ENCODE data around the gene BIN2.
"Not testable (repeated sequence)": the region's sequence is repeated elsewhere in the genome, so short reads cannot be mapped to it uniquely, and the experiment has no call there.

The BIN2 gene

DNA sequence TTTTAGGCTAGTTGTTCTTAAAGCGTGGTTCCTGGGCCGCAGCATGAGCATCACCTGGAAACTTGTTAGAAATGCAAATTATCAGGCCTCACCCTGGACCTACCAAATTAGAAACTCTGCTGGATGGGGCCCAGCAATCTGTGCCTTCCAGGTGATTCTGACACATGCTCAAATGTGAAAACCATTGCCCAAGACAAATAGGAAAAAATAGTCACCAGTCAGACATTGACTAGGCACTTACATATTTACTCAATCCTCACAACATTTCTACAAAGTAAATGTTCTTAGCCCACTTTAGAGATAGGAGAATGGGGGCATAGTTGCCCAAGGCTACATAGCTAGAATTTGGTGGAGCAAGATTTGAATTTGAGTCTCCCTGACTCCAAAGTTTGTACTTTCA lies 19.2 kb upstream of the BIN2 start:
- no peak for DNase-seq

DNA sequence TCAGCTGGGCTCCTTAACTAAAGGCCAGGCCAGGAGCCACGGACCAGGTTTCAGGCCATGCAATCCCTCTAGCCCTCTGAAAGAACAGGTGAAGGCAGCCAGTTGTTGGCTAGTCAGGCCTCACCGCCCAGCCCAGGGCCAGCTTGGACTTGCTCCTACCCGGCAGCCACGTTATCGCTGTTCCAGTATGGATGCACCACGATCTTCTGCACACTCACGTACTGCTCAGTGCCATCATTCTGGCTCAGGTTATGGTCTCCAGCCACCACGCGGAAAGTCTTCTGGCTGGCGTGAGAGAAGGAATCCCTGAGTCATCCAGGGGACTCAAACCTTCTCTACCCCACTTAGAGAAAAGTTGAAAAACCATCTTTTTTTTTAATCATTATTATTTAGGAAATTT lies 18.4 kb upstream of the BIN2 start:
- DNase-seq, result no peak

DNA sequence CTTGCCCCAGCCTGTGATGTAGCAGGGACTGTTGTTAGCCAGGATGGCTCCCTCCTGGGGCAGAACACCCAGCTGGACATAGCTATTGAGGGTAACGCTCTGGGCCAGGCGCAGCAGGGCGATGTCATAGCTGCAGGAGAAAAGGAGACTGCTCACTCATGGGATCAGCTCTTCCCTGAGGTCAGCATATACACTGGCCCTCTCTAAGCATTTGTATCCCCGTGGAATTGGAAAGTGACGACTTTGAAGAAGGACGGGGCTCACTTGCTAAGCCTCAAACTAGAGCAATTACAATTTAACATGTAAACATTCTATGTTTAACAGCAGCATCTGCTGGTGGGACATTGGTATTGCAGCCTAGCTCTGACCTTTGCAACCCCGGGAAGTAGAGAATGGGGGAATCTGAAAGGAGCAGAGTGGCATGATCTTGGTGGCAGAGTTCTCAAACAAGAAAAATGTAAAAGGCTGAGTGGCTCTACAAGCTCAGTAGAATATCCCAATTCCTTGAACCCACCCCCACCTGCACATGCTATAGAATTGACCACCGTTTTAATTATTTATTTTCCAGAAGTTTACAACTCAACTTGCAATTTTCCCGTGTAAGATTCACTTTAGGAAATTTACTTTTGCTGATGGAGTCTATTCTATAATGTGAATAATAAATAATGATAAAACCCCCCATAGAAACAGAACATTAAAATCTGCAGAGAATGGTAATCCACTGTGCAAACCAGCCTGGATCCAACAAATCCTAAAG lies 17.5 kb upstream of the BIN2 start:
- DNase-seq, result peak; percentile 71

DNA sequence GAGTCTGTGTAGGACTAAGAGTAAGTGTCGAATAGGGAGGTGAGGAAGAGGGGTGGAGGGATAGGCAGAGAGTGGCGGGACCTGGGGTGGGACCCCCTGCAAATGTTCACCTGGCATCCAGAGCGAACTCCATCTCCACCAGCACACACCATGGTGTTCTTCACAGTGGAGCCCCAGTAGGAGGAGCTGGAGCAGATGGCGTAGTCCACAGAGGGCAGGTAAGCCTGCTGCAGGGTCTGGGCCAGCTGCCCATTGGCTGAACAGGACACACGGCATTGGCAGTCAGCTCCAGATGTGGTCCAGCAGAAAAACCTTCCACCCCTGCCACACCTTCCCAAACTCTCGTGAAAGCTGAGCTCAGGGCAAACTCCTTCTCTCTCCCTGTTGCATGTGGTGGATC lies 15.8 kb upstream of the BIN2 start:
- no peak for DNase-seq

DNA sequence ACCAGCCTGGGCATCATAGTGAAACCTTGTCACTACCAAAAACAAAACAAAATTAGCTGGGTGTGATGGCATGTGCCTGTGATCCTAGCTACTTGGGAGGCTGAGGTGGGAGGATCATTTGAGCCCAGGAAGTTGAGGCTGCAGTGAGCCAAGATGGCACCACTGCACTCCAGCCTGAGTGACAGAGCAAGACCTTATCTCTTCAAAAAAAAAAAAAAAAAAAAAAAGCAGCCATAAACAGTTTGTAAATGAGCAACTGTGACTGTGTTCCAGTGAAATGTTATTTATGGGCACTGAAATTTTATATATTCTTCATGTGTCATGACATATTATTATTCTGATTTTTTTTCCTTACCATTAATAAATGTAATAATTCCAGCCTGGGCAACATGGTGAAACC lies 13.4 kb upstream of the BIN2 start:
- not testable (repeated sequence) for DNase-seq

DNA sequence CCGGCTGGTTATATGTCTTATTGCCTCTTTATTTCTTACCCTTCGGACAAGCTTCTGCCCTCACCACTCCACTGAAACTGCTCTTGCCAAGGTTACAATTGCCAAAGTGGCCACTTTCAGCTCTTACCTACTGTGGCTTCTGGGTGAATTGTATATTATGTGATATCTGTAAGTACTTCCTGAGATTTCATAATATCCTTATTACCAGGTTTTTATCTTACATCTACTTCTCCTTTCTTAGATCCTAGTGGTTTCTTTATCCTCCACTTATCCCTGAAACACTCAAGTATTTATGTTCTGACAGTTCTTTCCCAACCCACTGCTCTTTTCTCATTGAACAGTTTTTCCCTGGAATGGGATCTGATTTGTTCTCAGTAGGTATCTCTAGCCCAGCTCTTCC lies 12.0 kb upstream of the BIN2 start:
- DNase-seq, result no peak

DNA sequence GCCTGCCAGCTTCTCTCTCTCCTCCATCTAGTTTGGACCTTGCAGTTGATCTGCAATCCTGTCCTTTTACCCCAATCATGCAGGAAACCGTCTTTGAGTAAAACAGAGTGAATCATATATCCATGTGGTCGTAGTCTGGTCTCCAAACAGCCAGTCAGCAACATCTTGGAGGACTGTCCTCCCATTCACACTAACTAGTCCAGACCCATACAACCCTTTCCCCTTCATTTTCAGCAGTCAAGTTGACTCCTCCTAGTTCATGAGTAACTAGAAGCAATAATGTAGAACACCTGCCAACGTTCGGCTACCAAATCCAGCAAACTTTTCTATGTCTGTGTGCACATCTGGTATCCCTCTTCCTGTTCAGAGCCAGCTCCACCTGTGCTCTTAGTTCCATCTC lies 10.8 kb upstream of the BIN2 start:
- no peak for DNase-seq

DNA sequence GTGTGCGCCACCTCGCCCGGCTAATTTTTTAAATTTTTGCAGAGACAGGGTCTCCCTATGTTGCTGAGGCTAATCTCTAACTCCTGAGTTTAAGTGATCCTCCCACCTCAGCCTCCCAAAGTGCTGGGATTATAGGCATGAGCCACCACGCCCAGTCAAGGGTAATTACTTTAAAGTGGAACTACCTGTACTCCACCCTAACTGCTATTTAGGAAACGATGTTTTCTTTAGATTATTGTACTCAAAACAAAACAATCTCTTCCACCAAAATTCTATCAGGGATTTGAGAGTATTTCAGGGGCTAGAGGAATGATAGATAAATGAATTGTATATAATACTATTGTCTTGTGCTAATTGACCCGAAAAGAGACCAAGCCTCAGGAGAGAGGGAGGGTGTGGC lies 9.6 kb upstream of the BIN2 start:
- DNase-seq, result no peak

DNA sequence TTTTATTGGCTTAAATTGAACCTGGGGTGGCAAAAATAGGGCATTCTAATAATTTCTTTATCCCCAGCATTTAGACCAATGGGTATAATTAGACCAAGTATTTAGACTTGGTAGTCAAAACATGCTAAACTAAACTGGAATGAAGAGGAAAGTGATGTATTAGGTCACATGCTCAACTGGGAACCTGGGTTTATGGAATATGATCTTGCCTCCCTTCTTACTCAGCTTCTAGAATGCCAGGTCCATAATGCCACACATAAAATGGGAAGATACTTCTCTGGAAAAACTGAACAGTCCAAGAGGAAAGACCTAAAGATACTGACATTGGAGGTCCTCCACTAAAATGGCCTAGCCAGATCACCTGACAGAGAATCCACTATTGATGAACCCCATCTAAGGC lies 6.2 kb upstream of the BIN2 start:
- DNase-seq, result no peak

DNA sequence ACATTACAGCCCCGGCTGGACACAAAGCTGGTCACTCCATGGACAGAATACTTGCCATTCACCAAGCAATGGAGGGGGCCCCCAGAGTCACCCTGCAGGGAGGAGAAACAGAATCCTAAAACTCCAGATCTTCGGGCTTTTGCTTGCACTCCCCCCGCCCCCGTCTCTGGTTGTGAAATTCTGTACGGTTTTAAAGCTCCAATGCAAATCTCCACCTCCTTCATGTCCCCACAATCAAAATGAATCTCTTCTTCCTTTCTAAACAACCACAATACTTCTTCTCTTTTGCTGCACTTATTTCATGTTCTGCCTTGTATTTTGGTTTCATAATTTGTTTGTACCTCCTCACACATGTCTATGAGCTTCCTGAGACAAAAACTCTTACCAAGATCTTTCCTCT lies 5.8 kb upstream of the BIN2 start:
- no peak for DNase-seq

DNA sequence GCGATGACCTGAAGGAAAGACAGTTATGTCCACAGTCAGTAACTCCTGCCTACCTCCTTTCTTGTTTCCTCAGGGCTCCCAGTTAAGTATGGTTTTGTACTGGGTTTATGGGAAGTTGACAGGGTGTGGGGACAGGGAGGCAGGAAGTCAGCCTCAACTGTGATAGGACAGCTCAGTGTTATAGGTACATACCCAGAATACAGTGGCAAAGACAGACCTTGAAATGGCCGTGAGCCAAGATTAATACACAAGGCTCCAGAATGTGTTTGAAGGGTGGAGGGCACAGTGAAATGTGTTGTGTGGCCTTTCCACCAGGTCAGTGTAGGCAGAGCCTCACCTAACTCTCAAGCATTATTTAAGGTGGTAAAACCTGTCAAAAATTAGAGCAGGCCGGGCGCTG lies 4.6 kb upstream of the BIN2 start:
- DNase-seq, result no peak

DNA sequence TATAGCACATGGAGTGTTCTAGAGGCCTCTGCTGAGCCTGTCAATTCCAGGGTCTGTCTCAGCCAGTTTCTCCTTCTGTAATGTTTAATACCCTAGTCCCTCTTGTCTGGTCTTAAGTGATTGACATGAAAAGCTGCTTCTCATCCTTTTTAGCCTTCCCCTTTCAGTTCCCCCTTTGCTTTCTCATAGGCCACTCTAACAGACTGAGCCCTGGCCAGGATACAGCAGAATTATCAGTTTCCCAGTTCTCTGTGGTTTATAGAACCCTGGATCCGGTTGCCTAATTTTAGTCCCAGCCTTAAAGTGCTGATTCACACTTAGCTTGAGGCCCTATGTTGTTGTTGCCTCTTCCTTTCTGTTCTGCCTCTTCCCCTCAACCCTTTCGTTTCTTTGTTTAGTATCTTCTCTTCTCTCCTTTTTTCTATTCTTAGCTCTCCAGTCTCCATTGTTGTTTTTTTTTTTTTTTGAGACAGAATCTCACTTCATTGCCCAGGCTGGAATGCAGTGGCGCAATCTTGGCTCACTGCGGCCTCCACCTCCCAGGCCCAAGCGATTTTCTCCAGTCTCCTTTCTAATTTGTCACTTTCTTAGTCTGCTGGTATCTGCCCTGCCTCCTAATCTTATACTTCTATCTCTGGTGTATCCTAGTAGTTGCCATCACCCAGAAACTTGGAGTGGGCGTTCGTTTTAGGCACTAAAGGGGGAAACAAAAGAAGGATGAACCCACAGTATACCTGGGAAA lies 2.9 kb upstream of the BIN2 start:
- DNase-seq, result no peak

DNA sequence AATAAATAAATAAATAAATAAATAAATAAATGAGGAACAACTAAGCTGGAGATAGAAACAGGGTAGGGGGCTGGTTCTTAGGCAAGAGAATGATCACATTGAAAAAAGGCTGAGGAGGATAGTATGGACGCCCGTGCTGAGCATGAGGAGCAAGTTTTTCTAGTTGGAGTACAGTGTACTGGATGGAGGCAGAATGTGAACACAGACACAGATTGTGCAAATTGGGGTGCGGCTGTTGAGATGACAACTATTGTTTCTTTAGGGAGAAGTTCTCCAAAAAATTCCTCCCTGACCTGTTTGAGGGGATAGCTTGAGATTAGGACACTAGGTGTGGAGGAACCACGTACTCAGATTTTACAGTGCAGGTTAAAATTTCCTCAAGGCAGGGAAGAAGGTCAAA lies 979 bp upstream of the BIN2 start:
- no peak for DNase-seq

DNA sequence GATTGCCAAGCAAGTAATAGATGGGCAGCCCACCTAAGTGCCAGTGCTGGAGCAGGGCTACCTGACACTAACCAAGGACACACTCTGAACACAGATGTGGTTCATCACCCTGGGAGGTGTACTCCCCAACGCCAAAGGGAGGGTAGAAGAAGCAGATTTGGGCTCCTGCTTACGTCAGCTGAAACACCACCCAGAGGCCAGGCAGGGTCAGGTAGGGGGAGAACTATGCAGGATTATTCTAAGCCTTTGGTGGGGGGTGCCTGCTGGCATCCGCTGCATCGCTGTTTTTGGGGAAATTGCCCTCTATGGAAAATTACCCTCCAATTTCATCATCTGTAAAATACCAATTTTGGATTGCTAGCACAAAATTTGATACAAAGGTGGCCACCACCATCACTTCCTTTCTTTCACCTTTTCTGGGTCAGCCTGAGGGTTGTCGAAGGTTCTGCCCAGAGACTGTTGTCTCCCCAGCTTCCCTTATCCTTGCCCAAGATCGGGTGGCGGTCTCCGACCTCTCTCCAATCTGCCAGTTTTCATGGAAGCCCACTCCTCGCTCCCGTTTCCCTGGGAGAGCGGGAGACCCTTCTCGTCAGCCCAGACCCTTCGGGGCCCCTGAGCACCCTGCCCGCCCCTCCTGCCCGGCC lies 535 bp downstream of the BIN2 start:
- peak; percentile 66 for DNase-seq

DNA sequence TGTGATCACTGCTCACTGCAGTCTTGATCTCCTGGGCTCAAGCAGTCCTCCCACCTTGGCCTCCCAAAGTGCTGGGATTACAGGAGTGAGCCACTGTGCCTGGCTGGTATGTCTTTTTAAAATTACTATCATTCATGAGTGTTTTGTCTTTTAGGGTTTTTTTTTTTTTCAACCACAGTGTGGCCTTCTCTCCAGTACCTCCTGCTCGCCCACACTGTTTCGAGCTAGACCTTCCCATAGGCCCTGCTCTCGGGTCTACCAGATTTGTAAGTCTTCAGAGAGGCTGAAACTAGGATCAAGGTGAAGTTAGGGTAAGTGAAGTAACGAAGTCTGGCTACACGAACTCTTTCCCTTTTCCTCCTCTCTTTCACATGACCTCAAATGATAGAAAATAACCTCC lies 1.5 kb downstream of the BIN2 start:
- DNase-seq, result no peak

DNA sequence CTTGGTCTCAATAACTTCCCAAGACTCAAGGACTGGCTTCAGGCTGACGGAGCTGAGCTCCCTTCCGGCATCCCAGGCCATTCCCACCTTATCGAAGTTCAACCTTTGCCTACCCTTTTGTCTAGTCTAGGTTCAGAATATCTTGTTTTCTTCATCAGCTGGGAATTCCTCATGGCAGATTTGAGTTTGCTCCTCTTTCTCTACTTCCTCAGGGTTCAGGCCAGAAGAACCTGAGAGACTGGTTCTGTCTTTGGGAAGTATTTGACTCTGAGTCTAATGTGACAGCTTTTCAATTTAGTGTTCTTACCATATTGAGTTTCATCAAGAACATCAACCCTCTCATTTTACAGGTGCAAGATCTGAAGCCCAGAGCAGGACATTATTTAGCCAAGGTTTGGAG lies 2.1 kb downstream of the BIN2 start:
- DNase-seq, result no peak

DNA sequence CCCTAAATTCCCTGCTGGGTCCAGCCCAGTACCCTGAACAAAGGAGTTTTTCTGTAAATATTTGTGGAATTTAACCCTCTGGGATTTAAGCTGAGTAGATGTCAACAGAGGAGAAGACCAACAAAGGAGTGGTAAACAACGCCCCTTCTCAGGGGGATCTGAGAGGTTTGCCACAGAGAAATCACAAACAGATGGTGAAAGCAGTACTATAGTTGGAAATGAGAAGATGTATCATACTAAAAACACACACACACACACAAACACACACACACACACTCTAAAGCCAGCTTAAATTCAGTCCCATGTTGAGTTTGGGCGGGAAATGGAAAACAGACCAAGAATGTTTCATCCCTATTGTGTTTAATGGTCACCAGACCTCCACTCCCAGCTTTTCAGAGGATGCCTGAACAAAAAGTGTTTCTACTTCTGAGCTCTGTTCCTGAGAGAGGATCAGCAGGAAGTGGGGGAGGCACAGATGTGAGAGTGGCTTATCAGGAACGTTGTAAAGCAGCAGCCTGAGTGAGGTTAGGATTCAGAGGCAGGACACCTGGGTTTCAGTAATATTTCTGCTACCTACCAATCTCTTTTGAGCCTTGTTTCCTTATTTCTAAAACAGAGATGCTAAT lies 3.2 kb downstream of the BIN2 start:
- DNase-seq, result no peak

DNA sequence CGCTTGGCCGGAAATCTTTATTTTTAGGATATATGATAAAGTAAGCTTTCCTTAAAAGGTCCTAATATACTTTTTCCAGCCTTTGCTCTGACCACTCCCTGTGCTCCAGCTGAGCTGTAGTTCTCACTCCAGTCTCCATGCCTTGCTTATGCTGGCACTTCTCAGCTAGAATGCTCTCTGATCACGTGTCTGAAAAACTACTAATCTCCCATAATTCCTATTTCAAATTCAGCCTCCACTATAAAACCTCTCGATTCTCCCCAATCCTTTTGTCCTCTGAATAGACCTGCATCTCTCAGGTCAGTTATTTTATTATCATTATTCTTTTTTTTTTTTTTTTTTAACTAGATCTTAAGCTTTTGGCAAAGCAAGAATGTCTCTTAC lies 3.7 kb downstream of the BIN2 start:
- DNase-seq, result no peak

DNA sequence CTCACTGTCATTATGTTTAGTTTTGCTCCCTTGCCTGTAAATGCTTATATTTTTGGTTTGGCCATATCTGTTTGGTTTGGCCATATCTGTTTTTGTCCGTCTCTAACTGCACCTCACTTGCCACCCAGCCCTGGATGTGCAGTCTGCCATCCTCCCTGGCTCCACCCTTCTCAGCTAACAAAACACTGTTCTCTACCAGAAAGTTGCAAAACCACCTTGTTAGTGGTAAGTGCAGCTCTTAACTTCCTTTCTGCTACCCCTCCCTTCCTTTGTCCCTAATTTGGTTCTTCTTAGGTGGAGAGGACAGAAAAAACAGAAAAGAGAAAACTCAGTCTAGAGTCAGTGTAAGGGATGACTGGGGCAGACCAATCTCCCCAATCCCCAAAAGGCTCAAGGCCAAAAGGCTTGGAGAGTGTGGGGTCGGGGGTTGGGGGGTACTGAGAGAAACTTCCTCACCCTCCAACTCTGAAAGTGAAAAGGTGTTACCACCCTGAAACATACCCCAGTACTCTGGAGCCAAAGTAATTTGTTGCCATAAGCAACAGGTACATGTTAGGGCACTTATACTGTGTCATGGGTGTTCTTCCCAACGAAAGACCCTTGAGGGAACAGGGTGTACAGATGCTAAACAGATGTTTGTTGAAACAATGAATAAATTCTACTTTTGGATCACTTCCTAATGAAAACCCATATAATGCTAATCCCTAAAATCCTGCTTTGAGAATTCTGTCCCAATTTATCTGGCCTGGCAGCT lies 5.0 kb downstream of the BIN2 start:
- DNase-seq, result peak; percentile 53

DNA sequence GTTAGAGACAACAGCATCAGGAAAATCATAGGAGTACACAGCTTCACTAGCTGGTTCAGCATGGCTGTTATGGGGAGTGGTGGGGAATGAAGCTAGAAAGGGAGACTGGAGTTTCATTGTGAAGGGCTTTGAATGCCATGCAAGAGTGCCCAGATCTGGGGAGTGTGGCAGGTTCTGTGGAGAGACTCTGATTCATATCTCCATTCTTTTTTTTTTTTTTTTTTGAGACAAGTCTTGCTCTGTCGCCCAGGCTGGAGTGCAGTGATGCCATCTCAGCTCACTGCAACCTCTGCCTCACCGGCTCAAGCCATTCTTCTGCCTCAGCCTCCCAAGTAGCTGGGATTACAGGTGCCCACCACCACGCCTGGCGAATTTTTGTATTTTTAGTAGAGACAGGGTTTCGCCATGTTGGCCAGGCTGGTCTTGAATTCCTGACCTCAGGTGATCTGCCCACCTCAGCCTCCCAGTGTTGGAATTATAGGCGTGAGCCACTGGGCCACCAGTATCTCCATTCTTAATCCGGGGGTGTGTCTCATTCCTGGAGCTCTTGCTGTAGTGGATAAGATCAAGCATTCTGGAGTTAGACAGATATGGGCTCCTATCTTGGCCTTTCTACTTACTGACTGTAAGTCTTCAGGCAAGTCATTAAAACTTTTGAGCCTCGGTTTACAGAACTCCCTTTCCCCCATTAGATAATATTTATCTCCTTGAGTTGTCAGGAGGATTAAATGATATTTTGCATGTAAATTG lies 5.7 kb downstream of the BIN2 start:
- not testable (repeated sequence) for DNase-seq

DNA sequence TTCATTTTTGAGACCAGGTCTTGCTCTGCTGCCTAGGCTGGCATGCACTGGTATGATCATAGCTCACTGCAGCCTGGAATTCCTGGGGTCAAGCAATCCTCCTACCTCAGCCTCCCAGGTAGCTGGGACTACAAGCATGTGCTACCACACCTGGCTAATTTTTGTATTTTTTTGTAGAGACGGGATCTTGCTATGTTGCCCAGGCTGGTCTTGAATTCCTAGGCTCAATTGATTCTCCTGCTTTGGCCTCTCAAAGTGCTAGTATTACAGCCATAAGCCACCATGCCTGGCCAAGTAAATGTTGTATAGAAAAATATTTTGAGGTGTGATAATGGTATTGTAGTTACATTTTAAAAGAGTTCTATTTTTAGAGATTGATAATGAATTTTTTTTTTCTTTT lies 12.6 kb downstream of the BIN2 start:
- no peak for DNase-seq
